Measurements from ENCODE around the gene TBC1D22A. TPM values are rescaled to one million over a fixed set of nuclear protein-coding genes. Genes with fewer than 3 reads are reported as not detected.

TBC1D22A gene
- total RNA-seq, 1 donor from 2014 or later, result 23.2 TPM

DNA sequence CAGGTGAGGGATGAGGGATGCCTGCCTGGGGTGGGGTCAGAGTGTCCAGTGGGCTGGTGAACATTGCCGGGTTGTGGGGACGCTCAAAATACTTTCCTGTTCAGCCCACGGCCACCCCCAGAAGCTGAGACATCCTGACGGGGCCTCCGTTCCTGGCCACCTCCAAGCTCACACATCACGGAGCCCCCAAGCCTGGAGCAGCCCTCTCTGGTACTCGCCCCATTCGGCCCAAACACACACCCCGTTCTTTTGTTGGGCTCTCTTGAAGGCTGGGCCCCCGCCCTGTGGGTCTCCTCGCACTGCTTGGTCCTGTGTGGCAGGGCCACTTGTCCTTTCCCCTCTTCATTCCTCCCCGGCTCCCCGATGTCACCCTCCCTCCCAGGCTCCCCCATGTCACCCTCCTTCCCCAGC, 442.6 kb downstream of the TBC1D22A start:
- Mint-ChIP-seq H3K9me3 (ENCODE audit: low read depth) (peaks cover 13% of the 10 kb centered on the region), H3K4me1 (ENCODE audit: low read depth) (no peaks in the 10 kb centered on the region)
- TF ChIP-seq, protein P1, sequence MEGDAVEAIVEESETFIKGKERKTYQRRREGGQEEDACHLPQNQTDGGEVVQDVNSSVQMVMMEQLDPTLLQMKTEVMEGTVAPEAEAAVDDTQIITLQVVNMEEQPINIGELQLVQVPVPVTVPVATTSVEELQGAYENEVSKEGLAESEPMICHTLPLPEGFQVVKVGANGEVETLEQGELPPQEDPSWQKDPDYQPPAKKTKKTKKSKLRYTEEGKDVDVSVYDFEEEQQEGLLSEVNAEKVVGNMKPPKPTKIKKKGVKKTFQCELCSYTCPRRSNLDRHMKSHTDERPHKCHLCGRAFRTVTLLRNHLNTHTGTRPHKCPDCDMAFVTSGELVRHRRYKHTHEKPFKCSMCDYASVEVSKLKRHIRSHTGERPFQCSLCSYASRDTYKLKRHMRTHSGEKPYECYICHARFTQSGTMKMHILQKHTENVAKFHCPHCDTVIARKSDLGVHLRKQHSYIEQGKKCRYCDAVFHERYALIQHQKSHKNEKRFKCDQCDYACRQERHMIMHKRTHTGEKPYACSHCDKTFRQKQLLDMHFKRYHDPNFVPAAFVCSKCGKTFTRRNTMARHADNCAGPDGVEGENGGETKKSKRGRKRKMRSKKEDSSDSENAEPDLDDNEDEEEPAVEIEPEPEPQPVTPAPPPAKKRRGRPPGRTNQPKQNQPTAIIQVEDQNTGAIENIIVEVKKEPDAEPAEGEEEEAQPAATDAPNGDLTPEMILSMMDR (IDR thresholded peaks at IDR 0.05; ENCODE audit: unreplicated experiment), result no peak

DNA sequence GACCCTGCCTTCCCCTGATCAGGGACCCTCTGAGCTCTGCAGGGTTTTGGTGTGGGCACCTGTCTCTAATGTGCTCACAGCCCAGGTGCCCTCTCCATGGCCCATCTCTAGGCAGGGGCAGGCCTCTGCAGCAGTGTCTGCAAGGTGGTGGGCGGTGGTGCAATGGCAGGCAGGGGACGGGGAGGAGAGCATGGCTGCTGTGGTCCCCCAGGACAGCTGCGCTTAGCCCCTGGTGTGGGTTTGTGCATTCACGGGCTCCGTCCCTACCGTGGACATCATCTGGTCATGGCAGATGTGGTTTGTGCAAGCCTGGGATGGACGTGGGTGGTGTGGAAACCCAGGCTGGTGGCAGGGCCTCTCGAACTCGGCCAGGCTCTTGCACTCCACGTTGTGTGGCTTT, 443.1 kb downstream of the TBC1D22A start:
- no peak for DNase-seq (ENCODE audit: low spot score, unreplicated experiment)
- Mint-ChIP-seq H3K4me3 (ENCODE audit: low read depth) (no peak overlapping the region), H3K27me3 (no peaks in the 10 kb centered on the region), H3K27ac (no peak overlapping the region), H3K36me3 (ENCODE audit: insufficient read depth) (peaks cover 2% of the 10 kb centered on the region), H3K4me1 (ENCODE audit: low read depth) (no peaks in the 10 kb centered on the region), H3K9me3 (ENCODE audit: low read depth) (peaks cover 12% of the 10 kb centered on the region)
- TF ChIP-seq, protein P1 (IDR thresholded peaks at IDR 0.05; ENCODE audit: unreplicated experiment), result no peak

More for the DNA sequence above, 442.6 kb downstream of the TBC1D22A start:
- Mint-ChIP-seq H3K36me3 (ENCODE audit: insufficient read depth) (peaks cover 2% of the 10 kb centered on the region), H3K27me3 (no peaks in the 10 kb centered on the region), H3K4me3 (ENCODE audit: low read depth) (no peak overlapping the region), H3K27ac (no peak overlapping the region)
- no peak for DNase-seq (ENCODE audit: low spot score, unreplicated experiment)

DNA sequence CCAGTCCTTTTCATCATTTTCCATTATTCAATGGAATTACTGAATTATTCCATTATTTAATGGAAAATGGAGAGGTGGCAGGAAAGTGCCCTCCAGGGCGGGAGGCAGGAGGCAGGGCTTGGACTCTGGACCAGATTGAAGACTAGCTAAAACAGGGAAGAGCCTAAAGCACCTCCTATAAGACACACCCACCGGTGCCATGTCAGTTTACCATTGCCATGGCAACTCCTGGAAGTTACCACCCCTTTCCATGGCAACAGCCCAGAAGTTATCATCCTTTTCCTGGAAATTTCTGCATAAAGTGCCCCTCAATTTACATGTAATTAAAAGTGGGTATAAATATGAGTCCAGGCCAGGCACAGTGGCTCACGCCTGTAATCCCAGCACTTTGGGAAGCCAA, 443.7 kb downstream of the TBC1D22A start:
- Mint-ChIP-seq H3K4me1 (ENCODE audit: low read depth) (no peaks in the 10 kb centered on the region), H3K4me3 (ENCODE audit: low read depth) (no peak overlapping the region), H3K36me3 (ENCODE audit: insufficient read depth) (peaks cover 2% of the 10 kb centered on the region), H3K27ac (no peak overlapping the region), H3K9me3 (ENCODE audit: low read depth) (peaks cover 10% of the 10 kb centered on the region), H3K27me3 (no peaks in the 10 kb centered on the region)
- no peak for DNase-seq (ENCODE audit: low spot score, unreplicated experiment)
- TF ChIP-seq, protein P1 (IDR thresholded peaks at IDR 0.05; ENCODE audit: unreplicated experiment), result no peak

DNA sequence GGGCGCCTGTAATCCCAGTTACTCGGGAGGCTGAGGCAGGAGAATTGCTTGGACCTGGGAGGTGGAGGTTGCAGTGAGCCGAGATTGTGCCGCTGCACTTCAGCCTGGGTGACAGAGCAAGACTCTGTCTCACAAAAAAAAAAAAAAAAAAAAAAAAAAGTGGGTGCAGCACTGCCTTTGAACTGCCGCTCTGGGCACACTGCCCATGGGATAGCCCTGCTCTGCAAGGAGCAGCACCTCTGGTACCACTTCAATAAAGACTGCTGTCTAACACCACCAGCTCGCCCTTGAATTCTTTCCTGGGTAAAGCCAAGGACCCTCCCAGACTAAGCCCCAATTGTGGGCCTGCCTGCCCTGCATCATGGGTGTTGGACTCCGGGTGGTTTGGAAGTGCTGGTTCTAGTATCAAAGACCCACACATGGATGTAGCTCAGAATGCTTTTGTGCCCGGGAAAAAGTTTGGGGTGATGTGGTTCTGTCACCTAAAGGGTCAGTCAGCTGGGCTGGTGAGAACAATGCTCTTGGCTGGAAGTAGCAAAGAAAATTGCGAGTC, 444.3 kb downstream of the TBC1D22A start:
- DNase-seq (ENCODE audit: low spot score, unreplicated experiment), result no peak
- H3K27me3 Mint-ChIP-seq, result no peaks in the 10 kb centered on the region
- H3K4me1 Mint-ChIP-seq (ENCODE audit: low read depth), result no peaks in the 10 kb centered on the region
- peaks cover 10% of the 10 kb centered on the region for H3K9me3 Mint-ChIP-seq (ENCODE audit: low read depth)
- peaks cover 2% of the 10 kb centered on the region for H3K36me3 Mint-ChIP-seq (ENCODE audit: insufficient read depth)
- no peak overlapping the region for H3K4me3 Mint-ChIP-seq (ENCODE audit: low read depth)
- TF ChIP-seq, protein P1 (IDR thresholded peaks at IDR 0.05; ENCODE audit: unreplicated experiment), result no peak
- no peak overlapping the region for H3K27ac Mint-ChIP-seq

DNA sequence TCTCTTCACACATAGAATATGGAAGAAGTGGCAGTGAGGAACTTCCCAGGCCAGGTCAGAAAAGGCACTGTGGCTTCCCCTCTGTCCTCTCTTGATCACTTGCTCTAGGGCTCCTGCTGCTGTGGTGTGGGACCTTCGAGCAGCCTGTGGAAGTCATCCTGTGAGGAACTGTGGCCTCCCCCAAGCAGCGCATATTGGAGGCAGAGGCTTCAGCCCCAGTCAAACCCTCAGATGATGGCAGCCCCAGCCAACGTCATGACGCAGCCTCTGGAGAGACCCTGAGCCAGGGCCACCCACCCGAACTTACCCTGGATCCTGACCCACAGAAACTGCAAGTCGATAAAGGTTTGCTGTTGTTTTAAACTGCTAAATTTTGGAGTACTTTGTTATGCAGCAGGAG, 444.9 kb downstream of the TBC1D22A start:
- TF ChIP-seq, protein P1 (IDR thresholded peaks at IDR 0.05; ENCODE audit: unreplicated experiment), result no peak
- no peak for DNase-seq (ENCODE audit: low spot score, unreplicated experiment)
- Mint-ChIP-seq H3K36me3 (ENCODE audit: insufficient read depth) (peaks cover 2% of the 10 kb centered on the region), H3K27me3 (no peaks in the 10 kb centered on the region), H3K4me3 (ENCODE audit: low read depth) (no peak overlapping the region), H3K27ac (no peak overlapping the region), H3K9me3 (ENCODE audit: low read depth) (peaks cover 10% of the 10 kb centered on the region), H3K4me1 (ENCODE audit: low read depth) (no peaks in the 10 kb centered on the region)

All from progenitor cell of endocrine pancreas (in vitro differentiated cells).